H7 (cell line): Measurements from ENCODE around the gene TEX13B. TPM values are rescaled to one million over a fixed set of nuclear protein-coding genes. Genes with fewer than 3 reads are reported as not detected.
"Not testable (repeated sequence)": the region's sequence is repeated elsewhere in the genome, so short reads cannot be mapped to it uniquely, and the experiment has no call there.

Source experiments
- DNase-seq: peaks from one replicate; pipeline ENCODE4 v3.0.0; 2012
- H3K27me3 ChIP-seq: 2 replicates; pipeline ENCODE4 v1.6.0; 2011; ENCODE audit warnings: mild to moderate bottlenecking, low read length; ENCODE audit not compliant: control insufficient read depth, insufficient read depth
- H3K36me3 ChIP-seq: replicated peaks from 2 replicates; pipeline ENCODE4 v1.5.1; 2011; ENCODE audit warnings: low read length; ENCODE audit not compliant: control insufficient read depth, insufficient read depth
- H3K4me3 ChIP-seq: 2 replicates; pipeline ENCODE4 v1.5.1; 2011; ENCODE audit warnings: low read depth, mild to moderate bottlenecking, control low read depth, low read length, moderate library complexity; ENCODE audit not compliant: insufficient read depth
- total RNA-seq: library from RNA; depleted of rRNA; stranded (reverse); fragments of >200 nt; shearing (Covaris generic); gene quantifications from 2 replicates; pipeline ENCODE4 v1.2.3, GENCODE V29; 2014; rRNA removed

TEX13B gene
- total RNA-seq, 1 experiment from 2014 or later, result not detected

DNA sequence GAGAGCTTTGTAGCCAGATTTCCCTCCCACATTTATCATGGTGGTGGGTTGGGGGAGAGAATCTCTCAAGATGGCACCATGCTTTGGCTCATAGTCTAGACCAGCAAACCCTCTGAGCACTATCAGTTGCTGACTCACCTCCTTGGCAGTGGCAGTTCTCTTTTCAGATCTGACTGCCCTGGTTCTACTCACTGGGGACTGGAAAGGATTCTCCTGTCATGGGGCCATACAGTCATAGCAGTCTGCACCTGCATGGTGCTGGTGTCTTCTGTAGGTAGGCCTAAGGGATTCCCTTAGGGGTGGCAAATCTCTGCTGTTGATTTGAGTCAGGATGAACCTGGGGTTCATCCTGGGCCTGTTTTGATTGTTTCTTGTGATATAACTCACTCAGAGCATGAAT lies 2.6 kb downstream of the TEX13B start:
- no peak for DNase-seq
- no peaks in the 10 kb centered on the region for H3K27me3 ChIP-seq
- H3K36me3 ChIP-seq, result peaks cover 15% of the 10 kb centered on the region
- no peak overlapping the region for H3K4me3 ChIP-seq

DNA sequence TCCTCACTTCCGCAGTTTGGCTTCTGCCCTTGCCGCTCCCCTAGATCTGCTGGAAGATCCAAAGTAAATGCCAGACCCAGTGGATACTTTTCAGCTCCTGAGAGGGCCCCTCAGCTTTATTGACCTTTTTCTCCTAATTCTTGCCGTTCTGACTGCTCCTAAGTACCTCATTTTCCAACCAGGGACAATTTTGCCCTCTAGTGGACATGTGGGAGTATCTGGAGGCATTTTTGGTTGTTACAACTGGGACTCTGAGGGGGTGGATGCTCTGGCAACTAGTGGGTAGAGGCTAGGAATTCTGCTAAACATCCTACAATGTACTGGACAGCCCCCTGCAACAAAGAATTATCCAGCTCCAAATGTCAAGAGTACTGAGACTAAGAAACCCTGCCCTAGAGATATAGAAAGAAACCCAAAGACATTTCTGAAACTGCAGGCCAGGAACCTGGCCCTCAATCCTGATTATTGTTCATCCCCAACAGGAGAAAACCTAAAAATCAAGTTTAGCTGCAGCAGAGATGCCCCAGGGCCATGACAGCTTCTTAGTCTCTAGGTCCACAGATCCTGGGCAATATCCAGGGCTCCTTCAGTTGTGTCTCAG lies 3.4 kb downstream of the TEX13B start:
- no peaks in the 10 kb centered on the region for H3K27me3 ChIP-seq
- peak; percentile 53 for DNase-seq
- no peak overlapping the region for H3K4me3 ChIP-seq
- H3K36me3 ChIP-seq, result peaks cover 16% of the 10 kb centered on the region

DNA sequence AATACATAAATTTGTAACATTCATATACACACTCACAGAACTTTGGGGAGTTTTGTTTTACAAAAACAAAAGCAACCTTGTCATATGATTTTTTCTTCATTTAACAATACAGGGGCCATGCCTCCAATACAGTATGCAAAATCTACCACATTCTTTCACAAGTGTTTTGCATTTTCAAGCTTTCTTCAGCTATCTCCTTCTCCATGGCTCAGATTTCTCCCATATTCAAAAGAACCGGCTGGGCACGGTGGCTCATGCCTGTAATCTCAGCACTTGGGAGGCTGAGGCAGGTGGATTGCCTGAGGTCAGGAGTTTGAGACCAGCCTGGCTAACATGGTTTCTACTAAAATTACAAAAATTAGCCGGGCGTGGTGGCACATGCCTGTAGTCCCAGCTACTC lies 4.1 kb downstream of the TEX13B start:
- H3K27me3 ChIP-seq, result no peaks in the 10 kb centered on the region
- peaks cover 16% of the 10 kb centered on the region for H3K36me3 ChIP-seq
- no peak overlapping the region for H3K4me3 ChIP-seq
- no peak for DNase-seq

DNA sequence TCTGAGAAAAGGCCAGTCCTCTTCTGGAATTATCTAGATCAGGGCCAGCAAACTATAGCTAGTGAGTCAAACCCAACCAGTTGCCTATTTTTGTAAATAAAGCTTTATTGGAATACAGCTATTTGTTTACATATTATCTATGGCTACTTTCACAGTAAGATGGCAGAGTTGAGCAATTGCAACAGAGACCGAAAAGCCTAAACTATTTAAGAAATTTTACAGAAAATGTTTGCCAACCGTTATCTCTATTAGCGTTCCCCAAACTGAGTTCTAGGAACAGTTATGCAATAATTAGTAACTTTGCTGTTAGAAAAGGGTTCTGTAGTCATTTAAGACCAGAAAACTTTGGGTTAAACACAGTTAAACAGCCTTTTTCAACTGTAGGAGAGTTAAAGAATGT lies 10.5 kb downstream of the TEX13B start:
- H3K36me3 ChIP-seq, result peaks cover 2% of the 10 kb centered on the region
- H3K27me3 ChIP-seq, result no peaks in the 10 kb centered on the region
- no peak for DNase-seq

DNA sequence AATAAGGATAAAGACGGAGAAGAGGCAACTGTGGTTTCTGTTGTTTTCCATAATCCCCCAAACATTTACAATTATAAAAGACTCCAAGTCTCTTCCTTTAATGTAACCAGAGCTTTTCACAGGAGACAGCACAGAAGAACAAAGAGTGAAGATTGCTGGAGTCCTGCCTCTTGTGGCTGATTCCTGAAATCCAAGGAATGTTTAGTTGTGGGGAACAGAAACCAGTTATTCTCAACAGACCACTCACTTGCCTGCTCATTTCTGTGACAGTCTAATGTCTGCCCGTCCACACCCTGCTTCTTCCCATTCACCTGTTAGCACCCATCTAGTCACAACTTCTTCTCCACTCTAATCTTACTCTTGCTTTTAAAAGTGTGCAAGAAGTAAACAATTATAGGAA lies 12.1 kb downstream of the TEX13B start:
- peaks cover 1% of the 10 kb centered on the region; the same call in 1 of the 2 replicates for H3K36me3 ChIP-seq

More for the DNA sequence above, 10.5 kb downstream of the TEX13B start:
- H3K4me3 ChIP-seq, result no peak overlapping the region

DNA sequence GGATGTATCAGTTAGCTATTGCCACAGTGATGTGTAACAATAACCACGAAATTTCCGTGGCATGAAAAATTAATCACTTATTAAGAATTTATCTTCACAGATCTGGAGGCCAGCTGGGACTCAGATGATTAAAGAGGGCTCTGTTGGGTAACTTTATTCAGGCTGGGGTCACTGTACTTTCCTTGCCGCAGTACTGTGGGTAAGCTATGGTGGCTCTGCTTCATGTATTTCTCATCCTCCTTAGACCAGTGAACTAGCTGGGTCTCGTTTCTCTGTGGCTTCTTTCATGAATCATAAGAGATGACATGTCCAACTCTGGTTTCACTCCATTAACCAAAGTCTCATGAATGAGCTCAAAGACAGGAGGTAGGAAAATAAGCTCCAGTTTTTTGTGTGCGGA lies 13.5 kb downstream of the TEX13B start:
- Histone ChIP-seq H3K27me3 (no peaks in the 10 kb centered on the region), H3K36me3 (no peaks in the 10 kb centered on the region), H3K4me3 (no peak overlapping the region)
- DNase-seq, result no peak

More for the DNA sequence above, 12.1 kb downstream of the TEX13B start:
- peak; percentile 28 for DNase-seq
- Histone ChIP-seq H3K4me3 (no peak overlapping the region), H3K27me3 (no peaks in the 10 kb centered on the region)

DNA sequence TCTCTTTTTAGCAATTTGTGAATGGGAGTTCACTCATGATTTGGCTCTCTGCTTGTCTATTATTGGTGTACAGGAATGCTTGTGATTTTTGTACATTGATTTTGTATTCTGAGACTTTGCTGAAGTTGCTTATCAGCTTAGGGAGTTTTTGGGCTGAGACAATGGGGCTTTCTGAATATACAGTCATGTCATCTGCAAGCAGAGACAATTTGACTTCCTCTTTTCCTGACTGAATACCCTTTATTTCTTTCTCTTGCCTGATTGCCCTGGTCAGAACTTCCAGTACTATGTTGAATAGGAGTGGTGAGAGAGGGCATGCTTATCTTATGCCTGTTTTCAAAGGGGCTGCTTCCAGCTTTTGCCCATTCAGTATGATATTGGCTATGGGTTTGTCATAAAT lies 26.8 kb downstream of the TEX13B start:
- not testable (repeated sequence) for H3K27me3 ChIP-seq, DNase-seq, H3K4me3 ChIP-seq, H3K36me3 ChIP-seq

DNA sequence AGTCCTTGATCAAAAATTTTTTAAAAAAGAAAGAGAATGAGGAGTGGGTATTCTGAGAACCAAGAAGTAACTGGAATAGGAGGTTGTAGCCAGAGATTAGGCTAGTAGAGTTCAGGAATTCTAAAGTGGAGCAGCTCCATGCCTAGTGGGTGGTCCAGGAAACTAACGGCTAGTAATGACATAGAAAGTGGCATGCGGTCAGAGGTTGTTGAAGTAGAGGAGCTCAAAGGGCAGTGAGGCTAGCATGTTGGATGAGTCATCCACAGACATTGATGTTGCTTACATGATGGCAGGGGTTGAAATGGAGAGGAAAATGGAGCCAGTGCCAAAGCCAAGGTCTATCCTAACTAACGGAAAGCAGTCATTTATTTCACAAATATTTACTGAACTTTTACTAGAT lies 42.1 kb downstream of the TEX13B start:
- Histone ChIP-seq H3K4me3 (no peak overlapping the region), H3K36me3 (peaks cover 8% of the 10 kb centered on the region), H3K27me3 (no peaks in the 10 kb centered on the region)

DNA sequence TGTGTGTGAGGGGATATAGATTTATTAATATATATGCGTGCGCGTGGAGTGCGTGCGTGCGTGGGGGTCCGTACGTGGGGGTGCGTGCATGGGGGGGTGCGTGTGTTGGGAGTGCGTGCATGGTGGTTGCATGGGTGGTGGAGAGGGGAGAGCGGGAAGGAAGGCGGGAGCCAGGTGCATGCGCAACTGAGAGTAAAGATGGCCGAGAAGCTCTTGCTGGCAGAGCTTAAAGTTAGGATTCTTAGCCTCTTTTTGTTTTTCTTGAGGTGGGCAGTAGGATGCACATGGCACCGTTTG lies 45.8 kb downstream of the TEX13B start:
- peak; percentile 62 for DNase-seq
- Histone ChIP-seq H3K4me3 (peak overlapping the region; percentile 77), H3K27me3 (no peaks in the 10 kb centered on the region), H3K36me3 (peaks cover 8% of the 10 kb centered on the region)

More for the DNA sequence above, 42.1 kb downstream of the TEX13B start:
- peak; percentile 23 for DNase-seq

DNA sequence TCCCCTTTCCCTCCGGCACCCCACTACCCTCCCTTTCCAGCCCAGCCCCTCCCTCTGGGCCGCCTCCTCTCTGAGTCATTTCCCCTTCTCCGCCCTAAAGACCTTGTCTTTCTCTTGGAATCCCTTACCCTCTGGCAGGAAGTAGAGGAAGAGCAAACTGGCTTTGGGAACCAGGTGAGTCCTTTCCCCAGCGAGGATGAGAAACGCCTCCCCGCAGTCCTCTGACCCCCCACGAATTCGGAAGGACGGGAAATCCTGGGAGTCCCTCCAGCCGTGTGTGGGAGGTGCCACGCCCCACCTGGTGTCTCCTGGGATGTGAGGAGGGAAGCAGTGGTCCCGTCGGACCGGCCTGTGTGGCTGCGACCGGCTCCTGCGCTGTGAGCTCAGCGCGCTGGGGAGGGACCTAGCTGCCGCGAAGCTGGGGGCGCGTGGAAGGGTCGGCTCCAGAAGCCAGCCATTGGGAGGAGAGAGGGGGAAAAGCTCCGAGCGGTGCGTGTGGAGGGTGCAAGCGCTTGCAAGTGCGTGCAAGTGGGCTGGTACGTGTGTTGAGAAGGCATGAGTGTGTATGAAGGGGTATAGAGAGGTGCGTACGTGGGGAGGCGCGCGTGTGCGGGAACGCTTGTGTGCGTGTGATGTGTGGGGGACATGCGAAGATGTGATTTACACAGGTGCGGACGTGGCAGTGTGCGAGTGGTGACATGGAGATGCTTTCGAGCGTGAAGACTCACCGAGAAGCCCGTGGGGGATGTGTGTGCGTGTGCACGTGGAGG lies 46.3 kb downstream of the TEX13B start:
- H3K4me3 ChIP-seq, result peak overlapping the region; percentile 77

DNA sequence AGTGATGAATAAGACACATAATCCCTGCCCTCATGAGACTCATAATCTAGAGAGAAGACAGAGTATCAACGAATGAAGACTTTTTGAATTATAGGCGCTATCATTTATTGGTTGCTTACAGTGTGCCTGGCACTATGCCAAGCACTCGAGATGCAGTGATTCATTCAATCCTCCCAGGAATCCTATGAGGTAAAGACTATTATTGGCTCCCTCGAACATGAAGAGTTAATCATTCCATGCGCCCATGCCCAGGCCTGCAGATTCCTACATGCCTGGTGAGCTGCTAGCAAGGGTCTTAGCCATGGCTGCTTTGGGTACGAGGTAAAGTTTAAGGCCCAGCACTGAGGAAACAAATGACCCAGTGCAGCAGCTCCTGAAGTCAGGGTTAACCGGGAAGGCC lies 47.0 kb downstream of the TEX13B start:
- no peaks in the 10 kb centered on the region for H3K27me3 ChIP-seq
- DNase-seq, result no peak
- peaks cover 8% of the 10 kb centered on the region for H3K36me3 ChIP-seq
- peak overlapping the region; percentile 77 for H3K4me3 ChIP-seq

More for the DNA sequence above, 46.3 kb downstream of the TEX13B start:
- Histone ChIP-seq H3K27me3 (no peaks in the 10 kb centered on the region), H3K36me3 (peaks cover 8% of the 10 kb centered on the region)
- peak; percentile 75 for DNase-seq

DNA sequence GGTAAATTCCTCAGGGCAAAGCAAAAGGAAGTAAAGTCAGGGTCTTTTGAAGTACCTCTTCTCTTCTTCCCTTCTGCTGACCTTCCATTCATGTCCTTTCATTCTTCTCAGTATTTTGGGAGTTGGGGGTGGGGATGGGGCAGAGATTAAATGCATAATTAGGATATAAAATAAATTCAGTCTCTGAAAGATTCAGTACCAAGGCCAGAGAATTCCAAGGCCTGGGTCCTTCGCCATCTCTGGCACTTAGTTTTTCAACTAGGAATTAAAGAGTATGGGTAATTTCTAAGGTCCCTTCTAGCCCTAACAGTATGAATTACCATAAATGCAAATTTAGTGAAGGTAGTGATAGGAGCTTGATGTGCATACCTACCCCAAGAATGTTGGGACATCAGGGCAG lies 47.9 kb downstream of the TEX13B start:
- Histone ChIP-seq H3K27me3 (no peaks in the 10 kb centered on the region), H3K4me3 (no peak overlapping the region), H3K36me3 (peaks cover 2% of the 10 kb centered on the region)
- no peak for DNase-seq

Other genes with a start within 250 kb of the TEX13B start
- 46.2 and 55.0 TPM in 2 replicates for gene TSC22D3, start 206.6 kb downstream of the TEX13B start, total RNA-seq
- gene NCBP2L, start 204.6 kb downstream of the TEX13B start, total RNA-seq, result not detected in 2 replicates
- gene MID2, start 156.5 kb downstream of the TEX13B start, total RNA-seq, result 8.4 and 9.4 TPM in 2 replicates
- gene VSIG1, start 62.7 kb upstream of the TEX13B start, total RNA-seq, result 3.0 and 4.1 TPM in 2 replicates
- 99.0 and 110 TPM in 2 replicates for gene PSMD10, start 109.2 kb upstream of the TEX13B start, total RNA-seq
- gene ATG4A, start 109.4 kb upstream of the TEX13B start, total RNA-seq, result 7.0 and 8.4 TPM in 2 replicates